Kidney capillary endothelial cell (primary cell): ENCODE results near the gene SKAP2.

Experiments used
- DNase-seq: peaks from one replicate; pipeline ENCODE4 v3.0.0-alpha.2; 2018; ENCODE audit warnings: low spot score

The SKAP2 gene

GRCh38 chr7:26663874-26664273 lies 200.5 kb downstream of the SKAP2 start:
- no peak for DNase-seq

- DNase-seq = no peak
These were observed 201.7 kb downstream of the SKAP2 start for GRCh38 chr7:26662646-26663045.

- DNase-seq = no peak
These were observed 205.3 kb downstream of the SKAP2 start for GRCh38 chr7:26659121-26659520.

- DNase-seq = no peak
These were observed 205.9 kb downstream of the SKAP2 start for GRCh38 chr7:26658389-26659084.

- no peak for DNase-seq
These were observed 206.6 kb downstream of the SKAP2 start for GRCh38 chr7:26657686-26658388.

- no peak for DNase-seq
These were observed 207.2 kb downstream of the SKAP2 start for GRCh38 chr7:26657206-26657641.

- DNase-seq = no peak
These were observed 207.7 kb downstream of the SKAP2 start for GRCh38 chr7:26656735-26657134.

GRCh38 chr7:26655781-26656180 lies 208.6 kb downstream of the SKAP2 start:
- DNase-seq = no peak

GRCh38 chr7:26653430-26654399 lies 210.7 kb downstream of the SKAP2 start:
- no peak for DNase-seq

GRCh38 chr7:26652401-26653100 lies 211.8 kb downstream of the SKAP2 start:
- DNase-seq = no peak

GRCh38 chr7:26650103-26650502 lies 214.3 kb downstream of the SKAP2 start:
- DNase-seq = no peak

GRCh38 chr7:26649388-26649787 lies 215.0 kb downstream of the SKAP2 start:
- DNase-seq = no peak

GRCh38 chr7:26648554-26648953 lies 215.8 kb downstream of the SKAP2 start:
- DNase-seq = no peak

GRCh38 chr7:26646336-26647048 lies 217.9 kb downstream of the SKAP2 start:
- no peak for DNase-seq

GRCh38 chr7:26645121-26645520 lies 219.3 kb downstream of the SKAP2 start:
- no peak for DNase-seq

GRCh38 chr7:26642416-26642815 lies 222.0 kb downstream of the SKAP2 start:
- no peak for DNase-seq

- no peak for DNase-seq
These were observed 224.7 kb downstream of the SKAP2 start for GRCh38 chr7:26639695-26640094.

- no peak for DNase-seq
These were observed 225.3 kb downstream of the SKAP2 start for GRCh38 chr7:26639111-26639510.

- no peak for DNase-seq
These were observed 226.2 kb downstream of the SKAP2 start for GRCh38 chr7:26638140-26638539.

- no peak for DNase-seq
These were observed 226.8 kb downstream of the SKAP2 start for GRCh38 chr7:26637610-26638009.

- no peak for DNase-seq
These were observed 227.6 kb downstream of the SKAP2 start for GRCh38 chr7:26636808-26637207.
